HG02884 (cell line): ENCODE measurements around the gene PAQR5.
"Not testable (repeated sequence)": the region's sequence is repeated elsewhere in the genome, so short reads cannot be mapped to it uniquely, and the experiment has no call there.

Experiments used
- ATAC-seq: cut with Tn5 transposase; IDR thresholded peaks from one replicate; pipeline ENCODE4 v1.9.1; 2021; ENCODE audit warnings: mild to moderate bottlenecking, moderate library complexity; ENCODE audit not compliant: unreplicated experiment

PAQR5 gene

DNA sequence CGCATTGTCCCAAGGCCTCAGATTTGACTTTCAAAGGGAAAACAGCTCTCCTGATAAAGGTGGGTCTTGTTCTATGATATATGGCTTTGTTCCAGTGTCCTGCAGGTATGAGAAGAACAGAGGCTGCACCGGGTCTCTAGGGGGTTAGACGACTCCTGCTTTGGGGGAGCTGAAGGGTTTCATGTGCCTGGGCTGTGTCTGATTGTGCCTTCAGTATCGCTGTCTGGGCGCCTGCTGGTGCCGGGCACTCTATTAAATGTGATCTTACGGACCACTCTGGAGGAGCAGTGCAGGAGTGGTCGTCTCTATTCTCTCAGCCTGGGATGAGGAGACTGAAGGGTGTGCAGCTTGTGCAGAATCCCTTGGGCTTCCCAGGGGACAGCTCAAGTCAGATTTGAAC, 16.0 kb downstream of the PAQR5 start:
- ATAC-seq = no peak

DNA sequence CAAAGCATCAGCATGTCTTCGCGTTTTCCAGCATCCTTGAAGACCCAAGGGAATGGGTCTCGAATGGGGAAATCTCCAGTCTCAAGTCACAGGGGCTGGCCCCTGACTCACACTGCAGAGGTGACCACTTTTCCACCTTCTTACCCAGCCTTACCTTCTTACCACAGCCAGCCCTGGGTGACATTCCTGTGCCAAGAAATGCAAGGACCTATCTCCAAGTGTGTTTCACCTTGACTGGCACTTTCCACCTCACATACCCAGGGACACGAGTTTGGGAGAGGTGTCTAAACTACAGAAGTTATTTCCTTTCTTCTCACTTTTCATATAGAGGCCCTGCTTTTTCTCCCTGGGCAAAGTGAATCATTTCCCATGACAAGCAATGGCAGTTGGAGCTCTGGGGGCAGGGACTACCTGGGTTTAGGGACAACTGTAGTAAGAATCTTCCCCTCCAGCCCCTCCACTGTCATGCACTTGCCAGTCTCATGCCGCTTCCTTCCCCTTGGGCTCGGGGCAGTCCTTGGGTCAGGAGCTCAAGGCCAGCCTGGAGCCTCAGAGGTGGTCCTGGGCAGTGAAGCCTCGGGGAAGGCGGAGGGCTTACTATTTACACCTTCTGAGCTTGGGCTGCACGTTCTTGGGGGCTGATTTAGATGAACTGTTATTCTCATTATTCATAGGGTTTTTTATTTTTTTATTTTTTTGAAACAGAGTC, 16.8 kb downstream of the PAQR5 start:
- ATAC-seq = no peak

- no peak for ATAC-seq
Measured at GRCh38 chr15:69316291-69316690, 17.6 kb downstream of the PAQR5 start.

GRCh38 chr15:69317392-69317841, 18.7 kb downstream of the PAQR5 start:
- no peak for ATAC-seq

- ATAC-seq = no peak
Measured at GRCh38 chr15:69318033-69318432, 19.3 kb downstream of the PAQR5 start.

DNA sequence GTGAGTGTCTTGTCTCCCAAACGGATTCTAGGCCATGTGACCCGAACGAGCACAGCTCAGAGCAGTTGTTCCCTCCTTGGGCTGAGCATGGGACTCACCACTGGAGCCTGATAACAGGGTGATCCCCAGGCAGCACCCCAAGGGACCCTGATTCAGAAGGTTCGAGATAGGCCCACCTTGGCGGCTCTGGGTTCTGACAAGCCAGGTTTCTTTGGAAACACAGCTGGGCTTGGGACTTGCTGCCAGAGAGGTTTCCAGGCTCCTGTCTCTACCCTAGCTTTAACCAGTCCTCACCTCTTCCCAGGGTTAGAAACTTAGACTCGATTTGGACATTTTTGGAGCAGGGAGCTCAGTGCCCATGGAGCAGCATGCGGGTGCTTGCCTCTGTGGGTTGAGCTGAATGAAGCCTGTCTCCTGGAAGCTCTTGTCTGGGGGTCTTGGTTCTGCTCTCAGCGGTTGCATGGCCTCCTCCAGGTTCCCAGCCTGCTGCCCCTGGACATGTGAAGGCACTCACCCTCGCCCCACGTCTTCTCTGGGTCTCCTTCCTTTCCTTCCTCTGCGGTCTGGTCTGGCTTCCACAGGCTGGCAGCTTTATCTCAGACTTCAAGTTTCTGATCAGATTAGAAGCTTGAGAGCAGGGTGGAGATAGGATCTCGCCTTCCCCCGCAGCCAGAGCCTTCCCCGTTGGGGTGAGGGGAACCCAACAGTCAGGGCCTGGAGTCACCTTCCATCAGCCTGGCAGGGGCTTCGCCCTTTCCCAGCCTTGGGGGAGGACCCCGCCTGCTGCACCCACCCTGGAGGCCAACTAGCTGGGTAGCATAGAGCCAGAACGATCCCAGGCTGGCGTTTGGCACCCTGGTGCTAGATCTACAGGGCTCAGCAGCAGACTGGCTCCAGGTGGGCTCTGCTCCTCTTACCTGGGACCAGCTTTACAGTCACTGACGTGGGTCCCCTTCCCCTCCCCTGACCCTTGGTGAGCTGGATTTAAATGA, 21.0 kb downstream of the PAQR5 start:
- no peak for ATAC-seq

DNA sequence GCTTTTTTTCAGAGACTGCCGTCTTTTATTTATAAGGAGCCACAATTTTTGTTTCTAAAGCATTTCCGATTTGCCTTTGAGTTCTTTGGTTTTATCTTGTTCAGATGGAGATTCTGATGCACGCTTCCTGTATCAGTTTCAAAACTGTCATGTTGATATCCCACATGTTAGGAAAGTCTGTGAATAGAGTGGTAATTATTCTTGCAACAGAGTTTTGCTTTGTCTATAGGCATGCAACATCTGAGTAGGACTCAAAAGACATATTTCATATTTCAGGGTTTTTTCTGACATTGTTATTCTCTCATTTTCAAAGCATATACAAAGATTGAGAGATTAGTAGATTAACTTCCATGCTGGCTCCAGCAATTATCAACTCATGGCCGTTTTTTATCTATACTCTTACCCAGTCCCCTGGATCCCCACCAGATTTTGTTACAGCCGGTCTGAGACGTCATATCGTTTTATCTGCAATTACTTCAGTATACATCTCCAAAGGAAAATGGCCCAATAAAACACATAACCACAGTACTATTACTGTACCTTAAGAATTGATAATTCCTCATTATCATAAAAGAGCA, 22.4 kb downstream of the PAQR5 start:
- no peak for ATAC-seq

DNA sequence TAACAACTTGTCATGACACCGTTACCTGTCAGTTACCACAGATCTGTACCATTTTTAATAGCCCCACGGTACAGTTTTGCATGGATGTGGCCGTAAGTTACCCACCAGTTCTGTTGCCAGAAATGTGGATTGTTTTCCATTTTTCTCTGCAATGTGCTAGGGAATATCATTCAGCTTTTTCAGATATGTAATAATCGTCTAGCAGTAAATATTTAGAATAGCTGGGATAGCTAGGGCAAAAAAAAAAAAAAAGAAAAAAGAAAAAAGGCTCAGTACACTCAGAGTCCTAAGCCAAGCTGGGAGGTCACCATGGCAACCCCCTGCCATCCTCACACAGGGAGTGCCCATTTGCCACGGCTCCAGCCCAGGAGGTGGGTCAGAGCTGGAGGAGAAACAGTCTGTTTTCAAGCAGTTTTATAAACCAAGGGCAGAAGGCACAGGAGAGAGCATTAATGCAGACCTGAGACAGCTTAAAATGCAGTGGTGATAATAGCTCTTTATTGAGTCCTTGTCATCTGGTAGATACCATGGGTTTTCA, 25.2 kb downstream of the PAQR5 start:
- ATAC-seq = no peak

DNA sequence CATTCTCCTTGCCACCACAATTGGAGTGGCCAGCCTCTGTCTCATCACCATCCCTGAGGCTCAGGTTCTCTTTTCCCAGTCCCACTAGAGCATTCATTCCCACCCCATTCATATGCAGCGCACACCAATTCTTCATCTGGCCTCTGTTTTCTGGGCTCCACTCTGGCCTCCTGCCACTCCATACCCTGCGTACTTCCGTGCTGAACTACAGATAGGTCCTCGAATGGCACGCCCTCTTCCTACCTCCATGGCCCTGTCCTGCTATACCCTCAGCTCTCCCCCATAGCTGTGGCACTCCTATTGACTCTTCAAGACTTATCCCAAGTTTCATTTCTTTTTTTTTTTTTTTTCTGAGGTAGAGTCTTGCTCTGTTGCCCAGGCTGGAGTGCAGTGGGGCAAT, 25.9 kb downstream of the PAQR5 start:
- ATAC-seq = no peak

GRCh38 chr15:69325456-69325971, 26.8 kb downstream of the PAQR5 start:
- no peak for ATAC-seq

- no peak for ATAC-seq
Measured at GRCh38 chr15:69328080-69328479, 29.4 kb downstream of the PAQR5 start.

DNA sequence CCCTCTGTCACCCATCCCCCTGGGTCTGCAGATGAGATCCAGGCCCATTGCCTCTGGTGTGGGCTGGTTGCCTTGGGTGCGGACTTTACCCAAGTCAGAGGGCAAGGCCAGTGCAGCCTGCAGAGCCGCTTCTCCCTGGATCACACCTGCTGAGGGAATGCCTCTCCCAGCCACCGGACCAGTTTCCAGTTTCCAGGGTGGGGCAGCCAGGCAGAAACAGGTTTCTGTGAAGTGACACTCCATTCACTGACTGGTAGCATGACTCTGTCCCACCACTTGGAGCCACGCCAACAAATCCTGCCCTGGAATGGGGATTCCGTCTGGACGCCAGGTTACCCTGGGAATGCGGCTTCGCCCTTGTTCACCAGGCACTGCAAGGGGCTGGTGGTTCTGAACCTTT, 30.0 kb downstream of the PAQR5 start:
- no peak for ATAC-seq

GRCh38 chr15:69337138-69337537, 38.4 kb downstream of the PAQR5 start:
- ATAC-seq = no peak

DNA sequence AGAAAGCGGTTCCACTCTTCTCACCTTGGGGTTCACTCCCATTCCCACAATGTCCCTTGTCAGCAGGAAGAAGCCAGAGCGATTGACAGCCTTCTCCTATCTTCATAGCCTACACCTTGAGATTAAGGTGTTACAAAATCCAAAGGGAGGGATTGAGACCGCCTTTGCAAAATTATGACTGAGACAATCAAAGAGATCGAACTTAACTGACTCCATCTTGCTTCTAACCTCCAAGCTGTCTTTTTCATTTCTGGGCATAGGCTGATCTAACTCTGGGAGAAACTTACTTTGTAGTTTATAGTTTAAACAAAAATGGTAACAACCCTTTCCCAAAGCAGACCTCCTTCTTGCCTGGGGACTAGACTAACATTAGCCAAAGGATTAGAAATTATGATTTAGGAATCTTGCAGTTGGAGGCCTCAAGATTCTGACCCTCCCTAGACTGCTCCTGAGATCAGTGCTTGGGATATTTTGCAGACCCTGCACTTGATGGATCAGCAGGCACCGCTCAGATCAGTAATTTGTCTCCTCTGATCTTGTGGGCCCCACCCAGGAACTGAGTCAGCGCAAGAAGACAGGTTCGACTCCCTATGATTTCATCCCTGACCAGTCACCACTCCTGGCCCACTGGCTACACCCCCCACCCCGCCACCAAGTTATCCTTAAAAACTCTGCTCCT, 40.0 kb downstream of the PAQR5 start:
- ATAC-seq = no peak

DNA sequence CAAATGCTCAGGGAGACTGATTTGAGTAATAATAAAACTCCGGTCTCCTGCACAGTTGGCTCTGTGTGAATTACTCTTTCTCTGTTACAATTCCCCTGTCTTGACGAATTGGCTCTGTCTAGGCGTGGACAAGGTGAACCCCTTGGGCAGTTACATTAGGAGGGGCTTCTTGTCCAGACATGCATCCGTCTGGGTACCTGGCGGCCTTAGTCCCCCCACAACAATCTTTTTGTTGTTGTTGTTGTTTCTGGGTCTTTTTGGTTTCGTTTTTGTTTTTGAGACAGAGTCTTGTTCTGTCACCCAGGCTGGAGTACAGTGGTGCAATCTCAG, 40.5 kb downstream of the PAQR5 start:
- not testable (repeated sequence) for ATAC-seq

GRCh38 chr15:69340243-69340900, 41.7 kb downstream of the PAQR5 start:
- ATAC-seq = no peak

DNA sequence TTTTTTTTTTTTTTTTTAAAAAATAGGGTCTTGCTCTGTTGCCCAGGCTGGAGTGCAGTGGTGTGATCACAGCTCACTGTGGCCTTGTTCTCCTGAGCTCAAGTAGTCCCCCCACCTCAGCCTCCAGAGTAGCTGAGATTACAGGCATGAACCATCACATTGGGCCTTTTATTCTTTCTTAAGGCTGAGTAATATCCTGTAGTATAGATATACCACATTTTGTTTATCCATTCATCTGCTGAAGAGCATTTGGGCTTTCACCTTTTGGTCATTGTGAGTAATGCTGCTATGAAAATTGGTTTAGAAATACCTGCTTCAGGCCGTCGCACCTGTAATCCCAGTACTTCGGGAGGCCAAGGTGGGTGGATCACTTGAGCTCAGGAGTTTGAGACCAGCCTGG, 42.6 kb downstream of the PAQR5 start:
- ATAC-seq = no peak

- ATAC-seq = no peak
Measured at GRCh38 chr15:69342460-69343076, 43.9 kb downstream of the PAQR5 start.

DNA sequence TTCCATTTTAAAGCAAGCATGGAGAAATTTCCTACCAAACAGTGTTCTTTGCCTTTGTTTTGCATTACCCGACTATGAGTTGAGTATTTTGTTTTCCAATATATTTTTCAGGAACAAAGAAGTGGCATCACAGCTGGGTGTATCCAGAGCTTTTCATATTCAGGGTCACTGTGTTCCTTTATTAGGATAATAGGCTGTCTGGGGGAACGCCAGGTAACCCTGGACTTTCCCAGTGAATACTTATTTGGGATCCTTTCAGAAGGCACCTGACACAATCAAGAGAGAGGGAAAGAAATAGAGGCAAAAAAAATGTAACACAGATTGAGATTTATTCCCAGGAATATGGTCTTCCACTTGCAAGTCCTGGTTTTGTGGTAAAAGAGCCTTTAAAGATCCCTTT, 44.4 kb downstream of the PAQR5 start:
- no peak for ATAC-seq

DNA sequence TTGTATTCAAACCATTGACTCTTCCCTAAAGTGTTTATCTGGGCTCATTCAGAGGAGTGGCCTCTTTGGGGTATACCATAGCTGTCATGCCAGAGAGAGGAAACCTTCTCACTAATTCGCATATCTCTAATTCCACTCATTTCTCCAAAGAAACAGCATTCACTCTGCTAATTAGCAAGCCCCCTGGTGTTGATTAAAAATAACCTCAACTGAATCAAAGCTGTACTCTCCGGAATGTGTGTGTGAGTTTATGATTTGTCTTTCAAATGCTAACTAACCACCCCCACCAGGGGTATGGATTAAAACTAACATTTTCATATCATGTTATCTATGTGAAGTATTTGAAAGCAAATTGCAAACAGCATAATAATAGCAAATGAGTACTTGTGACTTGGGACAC, 45.5 kb downstream of the PAQR5 start:
- ATAC-seq = no peak
